HTR-8/SVneo (cell line): Measurements from ENCODE around the gene MAPK10.
"Not testable (repeated sequence)": the region's sequence is repeated elsewhere in the genome, so short reads cannot be mapped to it uniquely, and the experiment has no call there.

ENCODE experiments used
- DNase-seq: peaks from one replicate; pipeline ENCODE4 v3.0.0; 2011; ENCODE audit warnings: low spot score, mixed read lengths; ENCODE audit not compliant: insufficient read length
- FAIRE-seq: peaks from 2 replicates; lab custom pipeline; 2011; peaks lifted over from hg19 to GRCh38; lab: Jason Lieb, UNC

Gene MAPK10

DNA sequence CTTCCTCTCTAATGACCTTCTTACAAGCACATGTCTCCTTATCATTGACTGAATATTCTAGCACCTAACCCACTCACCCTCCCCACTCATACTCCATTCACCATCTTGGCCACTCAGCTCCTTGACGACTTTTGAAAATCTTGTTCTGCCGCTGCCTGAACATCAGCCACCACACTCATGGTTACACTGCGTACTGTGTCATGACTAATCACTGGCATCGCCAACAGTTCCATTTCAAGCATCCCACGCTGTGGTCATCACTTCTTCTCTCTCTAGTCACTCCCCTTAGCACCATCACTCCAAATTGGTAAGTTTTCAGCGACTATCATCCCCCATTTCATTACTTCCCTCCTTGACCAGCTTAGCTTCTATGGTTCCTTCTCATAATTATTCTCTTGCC lies 352.8 kb downstream of the MAPK10 start:
- DNase-seq, result no peak
- FAIRE-seq, result no peak

DNA sequence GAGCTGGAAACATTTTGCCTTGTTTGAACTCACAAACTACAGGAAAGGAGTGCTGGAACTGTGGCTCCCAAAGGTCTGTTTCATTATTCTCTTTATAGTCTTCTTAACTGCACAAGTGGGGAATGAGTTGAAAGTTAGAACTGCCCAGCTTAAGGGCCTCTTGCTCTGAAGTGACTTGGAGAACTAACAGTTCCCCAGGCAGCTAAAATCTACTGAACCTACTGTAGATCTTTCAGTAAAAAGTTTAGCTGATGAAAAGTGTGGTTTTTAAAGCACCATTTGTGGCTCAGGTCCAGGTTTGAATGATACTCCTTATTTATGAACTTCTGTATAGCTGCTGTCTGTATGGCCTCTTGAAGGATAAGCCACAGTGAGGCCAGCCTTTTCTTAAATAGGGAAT lies 353.8 kb downstream of the MAPK10 start:
- FAIRE-seq (no peak), DNase-seq (no peak)

- DNase-seq, result no peak
- no peak for FAIRE-seq
Measured at GRCh38 chr4:86004030-86004429, 355.8 kb downstream of the MAPK10 start.

DNA sequence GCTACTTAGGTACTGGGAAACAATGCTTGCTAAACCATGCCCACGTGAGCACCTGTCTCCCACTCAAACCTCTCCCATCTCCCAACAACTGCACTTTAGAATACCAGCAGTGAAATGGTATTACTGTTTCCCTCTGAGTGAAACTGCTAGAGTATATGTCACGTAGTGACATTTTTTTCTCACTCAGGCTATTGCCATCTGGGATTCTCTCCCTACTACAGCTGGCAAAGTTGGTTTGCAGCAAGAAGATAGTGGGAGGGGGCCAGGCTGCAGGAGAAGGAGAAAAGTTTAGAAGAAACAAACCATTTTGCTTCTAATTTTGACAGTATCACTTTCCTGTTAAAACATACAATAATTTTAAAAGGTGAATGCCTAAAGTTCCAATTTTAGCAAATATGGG lies 358.3 kb downstream of the MAPK10 start:
- DNase-seq (no peak), FAIRE-seq (no peak)

DNA sequence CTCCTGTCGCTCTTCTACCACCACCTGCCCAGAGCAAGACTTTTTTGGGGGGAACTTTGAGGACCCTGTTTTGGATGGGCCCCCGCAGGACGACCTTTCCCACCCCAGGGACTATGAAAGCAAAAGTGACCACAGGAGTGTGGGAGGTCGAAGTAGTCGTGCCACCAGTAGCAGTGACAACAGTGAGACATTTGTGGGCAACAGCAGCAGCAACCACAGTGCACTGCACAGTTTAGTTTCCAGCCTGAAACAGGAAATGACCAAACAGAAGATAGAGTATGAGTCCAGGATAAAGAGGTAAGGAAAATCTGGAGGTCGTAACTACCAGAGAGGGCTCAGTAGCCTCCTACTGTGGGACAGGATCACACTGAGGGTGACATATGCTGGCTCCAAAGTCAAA lies 364.5 kb downstream of the MAPK10 start:
- FAIRE-seq (no peak), DNase-seq (no peak)

GRCh38 chr4:85994576-85994975 lies 365.3 kb downstream of the MAPK10 start:
- DNase-seq, result no peak
- FAIRE-seq, result no peak

- DNase-seq (no peak), FAIRE-seq (no peak)
Measured at GRCh38 chr4:85993641-85994040, 366.2 kb downstream of the MAPK10 start.

DNA sequence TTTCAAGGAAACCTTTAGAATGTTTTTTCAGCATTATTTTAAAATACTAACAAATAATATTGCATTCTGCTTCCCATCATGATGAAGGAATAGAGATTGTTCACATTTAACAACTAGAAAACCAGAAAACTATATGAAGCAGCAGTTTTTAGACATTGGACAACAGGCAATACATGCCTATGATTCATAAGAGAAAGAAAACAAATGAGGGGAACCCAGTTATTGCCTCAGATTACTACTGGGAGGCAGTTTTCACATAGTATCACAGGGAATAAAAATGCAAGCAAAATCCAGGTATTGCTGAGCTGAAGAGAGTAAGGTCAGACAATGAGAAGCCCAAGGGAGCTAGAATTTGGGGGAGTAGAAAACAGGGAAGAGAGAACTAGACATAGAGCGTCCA lies 373.6 kb downstream of the MAPK10 start:
- FAIRE-seq (no peak), DNase-seq (no peak)

GRCh38 chr4:85979276-85979675 lies 380.6 kb downstream of the MAPK10 start:
- FAIRE-seq (no peak), DNase-seq (no peak)

GRCh38 chr4:85970535-85970934 lies 389.3 kb downstream of the MAPK10 start:
- DNase-seq (no peak), FAIRE-seq (no peak)

DNA sequence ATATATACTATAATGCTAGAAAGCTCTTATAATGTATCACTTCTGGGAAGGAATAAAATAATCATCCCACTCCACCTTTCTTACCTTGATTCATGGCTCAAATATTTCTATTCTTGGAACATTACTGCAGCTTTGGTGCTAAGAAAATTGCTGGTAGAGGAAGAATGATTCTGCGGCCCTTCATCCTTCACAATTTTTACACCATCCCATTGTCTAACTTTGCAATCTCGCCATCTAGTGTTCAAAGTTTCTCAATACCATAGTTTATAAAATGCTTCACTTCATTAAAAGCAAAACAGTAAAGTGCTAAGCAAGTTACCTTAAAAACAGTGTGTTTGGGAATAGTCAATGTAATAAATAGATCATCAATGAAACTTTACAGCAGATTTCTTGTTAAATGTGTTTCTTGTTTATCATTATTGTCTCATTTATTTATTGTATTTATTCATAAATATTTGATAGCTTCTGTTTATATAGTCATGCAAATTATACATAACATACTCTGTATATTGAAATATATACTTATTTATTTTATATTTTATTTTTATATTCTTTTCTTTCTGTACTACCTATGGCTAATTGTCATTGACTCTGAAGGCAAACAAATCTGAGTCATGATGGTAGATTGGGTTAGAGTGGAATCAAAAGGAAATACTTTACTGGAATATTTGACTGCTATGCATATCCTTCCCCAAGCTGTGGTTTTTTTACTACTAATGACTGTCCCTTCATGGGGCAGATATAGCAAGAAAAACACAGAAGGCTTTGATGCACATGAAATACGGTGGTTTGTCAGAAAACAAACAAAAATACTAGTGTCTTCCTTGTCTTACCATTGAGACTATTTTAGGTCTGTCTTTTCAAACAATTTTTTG lies 390.7 kb downstream of the MAPK10 start:
- no peak for DNase-seq
- no peak for FAIRE-seq

- DNase-seq (no peak), FAIRE-seq (no peak)
Measured at GRCh38 chr4:85967872-85968271, 392.0 kb downstream of the MAPK10 start.

GRCh38 chr4:85966373-85966772 lies 393.5 kb downstream of the MAPK10 start:
- DNase-seq (no peak), FAIRE-seq (no peak)

- DNase-seq (no peak), FAIRE-seq (no peak)
Measured at GRCh38 chr4:85965529-85965928, 394.3 kb downstream of the MAPK10 start.

DNA sequence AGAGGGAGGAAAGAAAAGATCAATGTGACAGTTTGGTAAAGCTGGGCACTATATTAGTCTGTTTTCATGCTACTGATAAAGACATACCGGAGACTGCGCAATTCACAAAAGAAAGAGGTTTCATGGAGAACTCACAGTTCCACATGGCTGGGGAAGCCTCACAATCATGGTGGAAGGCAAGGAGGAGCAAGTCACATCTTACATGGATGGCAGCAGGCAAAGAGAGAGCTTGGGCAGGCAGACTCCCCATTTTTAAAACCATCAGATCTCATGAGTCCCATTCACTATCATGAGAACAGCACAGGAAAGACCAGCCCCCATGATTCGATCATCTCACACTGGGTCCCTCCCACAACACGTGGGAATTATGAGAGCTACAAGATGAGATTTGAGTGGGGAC lies 394.8 kb downstream of the MAPK10 start:
- DNase-seq, FAIRE-seq: not testable (repeated sequence)

DNA sequence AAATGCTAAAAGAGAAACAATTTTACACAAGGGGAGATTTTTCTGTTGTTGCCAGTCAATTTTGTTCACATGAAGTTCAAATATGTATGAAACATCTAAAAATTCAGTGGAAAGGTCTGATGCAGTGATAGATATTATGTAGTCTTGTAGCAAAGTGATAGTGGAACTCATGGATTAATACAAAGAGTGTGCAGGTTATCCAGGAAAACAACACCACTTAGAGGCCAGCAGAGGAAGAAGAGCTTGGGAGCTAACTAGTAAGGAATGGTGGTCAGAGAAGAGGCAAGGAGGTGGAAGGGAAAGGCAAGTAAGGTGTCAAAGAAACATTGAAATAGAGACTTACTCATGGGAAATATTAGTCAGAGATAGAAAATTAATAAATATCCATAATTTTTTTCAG lies 395.6 kb downstream of the MAPK10 start:
- no peak for DNase-seq
- FAIRE-seq, result no peak

DNA sequence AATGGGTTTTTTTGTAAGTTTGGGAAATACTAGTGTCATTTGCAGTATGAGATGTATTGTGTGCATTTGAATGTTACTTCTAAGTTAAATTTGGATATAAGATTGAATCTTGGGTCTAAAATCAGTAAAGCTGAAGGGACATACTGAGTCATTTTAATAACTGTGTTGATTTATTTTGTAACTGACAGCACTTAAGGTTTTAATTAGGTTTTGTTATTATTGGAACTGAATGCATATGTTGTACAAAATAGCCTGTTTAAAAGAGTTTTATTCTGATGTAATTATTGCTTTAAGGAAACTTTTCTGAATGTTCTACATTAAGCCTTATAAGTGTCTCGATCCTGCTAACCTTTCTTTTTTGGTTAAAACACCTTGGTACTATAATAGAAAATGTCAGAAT lies 396.6 kb downstream of the MAPK10 start:
- no peak for FAIRE-seq
- no peak for DNase-seq

DNA sequence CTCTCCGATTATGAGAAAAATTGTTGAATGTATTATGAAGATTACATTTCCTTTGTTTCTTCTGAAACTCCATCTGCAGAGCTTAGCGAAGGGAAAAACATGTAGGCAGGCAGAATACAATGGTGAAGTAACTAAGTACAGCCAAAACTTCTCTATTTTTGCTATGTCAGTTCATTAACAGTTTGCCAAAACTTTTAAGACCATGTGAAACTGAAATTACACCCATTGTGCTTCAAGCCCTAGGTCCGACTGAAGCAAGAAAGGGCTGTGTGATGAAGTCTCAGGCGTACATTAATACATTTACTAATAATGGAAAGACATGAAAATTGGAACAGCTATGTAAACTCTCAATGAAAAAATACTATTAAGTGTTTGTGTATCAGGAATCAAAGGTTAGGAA lies 398.0 kb downstream of the MAPK10 start:
- FAIRE-seq (no peak), DNase-seq (no peak)

- DNase-seq (no peak), FAIRE-seq (no peak)
Measured at GRCh38 chr4:85956293-85956945, 403.4 kb downstream of the MAPK10 start.

DNA sequence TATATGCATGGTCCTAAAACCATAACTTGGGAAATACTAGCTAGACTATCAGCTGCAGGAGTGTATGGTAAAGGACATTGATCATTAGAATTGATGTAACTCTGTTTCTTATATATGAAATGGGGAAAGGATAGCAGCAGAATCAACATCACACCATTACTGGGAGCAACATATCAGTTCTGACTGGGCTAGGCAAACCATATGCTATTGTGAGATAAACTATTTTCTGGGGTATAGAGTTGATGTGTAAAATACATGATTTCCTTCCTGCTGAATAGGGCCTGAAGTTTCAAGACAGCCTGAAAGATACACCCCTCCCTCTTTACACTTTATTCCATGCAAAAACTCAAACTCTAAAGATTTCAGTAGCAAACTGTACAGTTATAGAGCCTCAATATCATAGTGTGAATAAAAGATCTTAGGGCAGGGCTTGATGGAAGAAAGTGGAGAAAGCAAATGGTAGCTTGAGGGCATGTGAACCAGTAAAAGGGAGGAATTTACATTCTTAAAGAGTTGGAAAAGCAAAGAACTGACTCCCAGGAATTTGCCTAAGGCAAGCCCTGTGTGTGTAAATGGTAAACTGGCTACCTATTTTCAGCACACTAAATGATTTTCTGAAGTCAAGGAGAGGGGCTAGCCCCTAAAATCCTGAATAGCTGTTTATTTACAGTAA lies 404.1 kb downstream of the MAPK10 start:
- no peak for FAIRE-seq
- no peak for DNase-seq

DNA sequence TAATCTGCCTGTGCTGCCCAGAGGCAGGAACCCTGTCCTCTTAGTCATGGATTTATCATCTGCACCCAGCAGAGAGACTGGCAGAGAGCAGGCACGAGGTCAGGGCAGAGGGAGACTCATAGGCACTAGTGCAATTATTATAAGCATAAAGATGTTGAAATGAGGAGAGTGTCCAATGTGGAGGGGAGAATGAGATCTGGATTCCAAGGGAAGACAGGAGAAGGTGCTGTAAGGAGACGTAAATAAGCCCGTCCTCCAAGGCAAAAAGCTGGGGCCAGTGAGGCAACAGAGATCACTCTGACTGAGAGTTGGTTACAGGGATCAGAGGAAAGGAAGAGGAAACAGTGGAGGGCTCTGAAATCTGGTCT lies 406.2 kb downstream of the MAPK10 start:
- FAIRE-seq (no peak), DNase-seq (no peak)
